HCT116 (cell line): ENCODE data around the gene OR4D9. TPM values are rescaled to one million over a fixed set of nuclear protein-coding genes. Genes with fewer than 3 reads are reported as not detected.

Experiments
- ATAC-seq: fragments of 200-7000 bp; cut with Tn5 transposase; 2 replicates; pipeline ENCODE4 v1.9.1; 2020; ENCODE audit warnings: mild to moderate bottlenecking, moderate library complexity
- BruUV-seq: library from RNA; stranded (reverse); fragments of 400-500 nt; replicated peaks from 2 replicates; lab custom pipeline; 2021; lab: Mats Ljungman, UMichigan
- CTCF ChIA-PET: fragments of 300-600 bp; sonication (Branson Sonifier 250); formaldehyde crosslinking; loops from one replicate; lab custom pipeline; 2021; ENCODE audit warnings: antibody characterized with exemption; lab: Charles Lee
- POLR2A ChIA-PET: fragments of 300-600, 350-600 bp; sonication (Branson Sonifier 250); formaldehyde crosslinking; loops from one replicate; lab custom pipeline; 2021; ENCODE audit warnings: antibody characterized with exemption; lab: Charles Lee
- RAD21 ChIA-PET, 2 experiments: fragments of 300-600 bp; sonication (Branson Sonifier 250); formaldehyde crosslinking; loops; one replicate each; lab custom pipeline; 2023; ENCODE audit warnings: low total read pairs in 2 of 2; ENCODE audit not compliant: uncharacterized antibody in 2 of 2, unreplicated experiment in 2 of 2, low non-redundant PET in 1 of 2; lab: Charles Lee
- DNase-seq: peaks from one replicate; pipeline ENCODE4 v3.0.0-alpha.2; 2010; ENCODE audit warnings: low read depth, low spot score
- H2AFZ ChIP-seq: fragments of 200-600 bp; shearing (Covaris generic), sonication (generic); 2 replicates; pipeline ENCODE4 v1.6.1; 2017; ENCODE audit warnings: low read depth, mixed run types, mixed read lengths, antibody characterized with exemption, low read length; ENCODE audit not compliant: poor library complexity, severe bottlenecking
- H3K27ac ChIP-seq: 2 replicates; pipeline ENCODE4 v1.5.1; 2012; ENCODE audit warnings: low read depth, low read length
- H3K27me3 ChIP-seq: fragments of 200-600 bp; sonication (generic); 2 replicates; pipeline ENCODE4 v1.6.1; 2016; ENCODE audit warnings: mixed run types, low read length, mixed read lengths; ENCODE audit not compliant: insufficient read depth
- H3K36me3 ChIP-seq, 2 experiments: fragments of 200-500 bp in 1 of 2; fragments of 200-600 bp in 1 of 2; sonication (Bioruptor generic) in 1 of 2; sonication (generic) in 1 of 2; 2 replicates each; pipeline versions ENCODE4 v1.5.1 to v1.6.1; 2014 to 2016; ENCODE audit warnings: low read length in 2 of 2, inconsistent platforms in 1 of 2, mixed read lengths in 1 of 2, mixed run types in 1 of 2; ENCODE audit not compliant: insufficient read depth in 2 of 2, control insufficient read depth in 1 of 2
- H3K4me1 ChIP-seq, 2 experiments: fragments of 200-600 bp in 1 of 2; sonication (generic) in 1 of 2; 2 replicates each; pipeline versions ENCODE4 v1.5.1 to v1.6.1; 2012 to 2017; ENCODE audit warnings: low read length in 2 of 2, inconsistent platforms in 1 of 2, mild to moderate bottlenecking in 1 of 2, mixed read lengths in 1 of 2, mixed run types in 1 of 2, moderate library complexity in 1 of 2; ENCODE audit not compliant: insufficient read depth in 2 of 2, control insufficient read depth in 1 of 2
- H3K4me2 ChIP-seq: fragments of 200-600 bp; sonication (generic); 2 replicates; pipeline ENCODE4 v1.6.1; 2017; ENCODE audit warnings: mixed run types, low read length, mixed read lengths
- H3K4me3 ChIP-seq, 2 experiments: fragments of 200-600 bp in 1 of 2; sonication (generic) in 1 of 2; replicated peaks in 1 of 2; 2 replicates each; pipeline ENCODE4 v1.5.1; 2011 to 2016; ENCODE audit warnings: low read length in 2 of 2, control low read depth in 1 of 2, low read depth in 1 of 2, mild to moderate bottlenecking in 1 of 2, mixed read lengths in 1 of 2, mixed run types in 1 of 2
- H3K79me2 ChIP-seq: fragments of 200-600 bp; sonication (generic); 2 replicates; pipeline ENCODE4 v1.6.1; 2017; ENCODE audit warnings: mild to moderate bottlenecking, mixed run types, low read length, moderate library complexity, mixed read lengths; ENCODE audit not compliant: insufficient read depth
- H3K9ac ChIP-seq: fragments of 200-600 bp; sonication (generic); 2 replicates; pipeline ENCODE4 v1.6.1; 2016; ENCODE audit warnings: low read length, mixed read lengths
- H3K9me2 ChIP-seq: fragments of 200-600 bp; sonication (generic), shearing (Covaris generic); 2 replicates; pipeline ENCODE4 v1.6.1; 2017; ENCODE audit warnings: mixed run types, mild to moderate bottlenecking, moderate library complexity; ENCODE audit not compliant: insufficient read depth
- H3K9me3 ChIP-seq, 2 experiments: fragments of 200-500 bp in 1 of 2; fragments of 200-600 bp in 1 of 2; sonication (Bioruptor generic) in 1 of 2; sonication (generic) in 1 of 2; 2 replicates each; pipeline ENCODE4 v1.6.1; 2014 to 2017; ENCODE audit warnings: low read length in 2 of 2, mixed read lengths in 2 of 2, inconsistent platforms in 1 of 2, low read depth in 1 of 2, mild to moderate bottlenecking in 1 of 2, mixed run types in 1 of 2, moderate library complexity in 1 of 2; ENCODE audit not compliant: control insufficient read depth in 1 of 2, insufficient read depth in 1 of 2
- H4K20me1 ChIP-seq: fragments of 200-600 bp; sonication (generic), shearing (Covaris generic); 2 replicates; pipeline ENCODE4 v1.6.1; 2017; ENCODE audit warnings: mixed run types, mild to moderate bottlenecking, moderate library complexity; ENCODE audit not compliant: insufficient read depth
- CBX3 ChIP-seq: IDR thresholded peaks from 2 replicates; pipeline ENCODE4 v1.6.1; 2012; ENCODE audit warnings: low read depth
- CEBPB ChIP-seq: IDR thresholded peaks from 2 replicates; pipeline ENCODE4 v1.6.1; 2012; ENCODE audit warnings: low read depth
- CTCF ChIP-seq, 3 experiments: fragments of 200-600 bp in 1 of 3; sonication (generic) in 1 of 3; IDR thresholded peaks in 2 of 3; conservative IDR thresholded peaks in 1 of 3; 2 replicates each; pipeline ENCODE4 v1.5.1; 2012 to 2017; ENCODE audit warnings: low read depth in 2 of 3, low read length in 2 of 3, antibody characterized with exemption in 1 of 3, borderline replicate concordance in 1 of 3, control low read depth in 1 of 3, mild to moderate bottlenecking in 1 of 3, mixed read lengths in 1 of 3, mixed run types in 1 of 3, moderate library complexity in 1 of 3; ENCODE audit not compliant: insufficient read depth in 1 of 3
- EGR1 ChIP-seq: IDR thresholded peaks from 2 replicates; pipeline ENCODE4 v1.6.1; 2012; ENCODE audit warnings: low read depth
- ELF1 ChIP-seq: IDR thresholded peaks from 2 replicates; pipeline ENCODE4 v1.6.1; 2012; ENCODE audit warnings: low read depth, borderline replicate concordance
- EZH2 ChIP-seq: fragments of 200-600 bp; sonication (generic); IDR thresholded peaks from 2 replicates; pipeline ENCODE4 v1.6.1; 2017; ENCODE audit warnings: antibody characterized with exemption, mixed run types
- EZH2phosphoT487 ChIP-seq: fragments of 200-600 bp; IDR thresholded peaks from 2 replicates; pipeline ENCODE4 v1.6.1; 2018; ENCODE audit warnings: antibody characterized with exemption, borderline replicate concordance
- JUND ChIP-seq: IDR thresholded peaks from 2 replicates; pipeline ENCODE4 v1.6.1; 2012
- MAX ChIP-seq: IDR thresholded peaks from 2 replicates; pipeline ENCODE4 v1.6.1; 2012
- POLR2A ChIP-seq: IDR thresholded peaks from 2 replicates; pipeline ENCODE4 v1.7.0; 2011; ENCODE audit warnings: borderline replicate concordance; ENCODE audit not compliant: insufficient read depth, insufficient read length; ENCODE audit errors: extremely low read depth
- POLR2AphosphoS5 ChIP-seq: IDR thresholded peaks from 2 replicates; pipeline ENCODE4 v1.6.1; 2011; ENCODE audit warnings: mild to moderate bottlenecking, low read depth, low read length, moderate library complexity
- RAD21 ChIP-seq: IDR thresholded peaks from 2 replicates; pipeline ENCODE4 v1.6.1; 2012; ENCODE audit warnings: low read depth, mild to moderate bottlenecking
- REST ChIP-seq: IDR thresholded peaks from 2 replicates; pipeline ENCODE4 v1.6.1; 2012; ENCODE audit warnings: low read depth
- SRF ChIP-seq: IDR thresholded peaks from 2 replicates; pipeline ENCODE4 v1.6.1; 2012; ENCODE audit warnings: low read depth
- YY1 ChIP-seq: IDR thresholded peaks from 2 replicates; pipeline ENCODE4 v1.6.1; 2011; ENCODE audit warnings: low read length, low read depth, moderate library complexity, mild to moderate bottlenecking; ENCODE audit not compliant: insufficient replicate concordance; ENCODE audit errors: extremely low read depth
- ZFX ChIP-seq: fragments of 450-650 bp; IDR thresholded peaks from 2 replicates; pipeline ENCODE4 v1.6.1; 2017
- ZNF274 ChIP-seq: fragments of 200-500 bp; sonication (Bioruptor generic); IDR thresholded peaks from 2 replicates; pipeline ENCODE4 v1.6.1; 2014; ENCODE audit warnings: mild to moderate bottlenecking, low read depth, low read length, inconsistent platforms
- intact Hi-C: fragments of 100-400 bp; cut with micrococcal nuclease; formaldehyde crosslinking; loops from 2 replicates; pipeline ENCODE4 v1.10.0; 2022
- total RNA-seq: library from RNA; stranded (reverse); gene quantifications from one replicate; pipeline ENCODE4 v1.2.1, GENCODE V29; 2021; ENCODE audit not compliant: unreplicated experiment
- TF ChIP-seq, protein P1 (sequence below): IDR thresholded peaks from 2 replicates; pipeline ENCODE4 v1.6.1; 2011; ENCODE audit warnings: mild to moderate bottlenecking, low read length, moderate library complexity; ENCODE audit not compliant: insufficient replicate concordance; ENCODE audit errors: extremely low read depth
- TF ChIP-seq, protein P2 (sequence below): IDR thresholded peaks from 2 replicates; pipeline ENCODE4 v1.6.1; 2012

Gene OR4D9
- total RNA-seq, 1 experiment from 2014 or later = not detected

GRCh38 chr11:59545179-59546020 lies 34.1 kb downstream of the OR4D9 start:
- H3K4me2 ChIP-seq = peak overlapping the region; percentile 76
- H3K27ac ChIP-seq = peak overlapping the region; percentile 76
- peak; percentile 77 for ATAC-seq
- peak; percentile 91 for DNase-seq
- H3K79me2 ChIP-seq = no peaks in the 10 kb centered on the region
- no peaks in the 10 kb centered on the region for H3K9me2 ChIP-seq
- peak overlapping the region; percentile 61 for H3K9ac ChIP-seq
- H3K36me3 ChIP-seq = no peaks in the 10 kb centered on the region
- CTCF ChIA-PET = no interaction called here
- RAD21 ChIA-PET = no interaction called here
- TSS peak; percentile 95 for BruUV-seq
- H3K9me3 ChIP-seq = no peaks in the 10 kb centered on the region
- peaks cover 46 to 65% of the 10 kb centered on the region in 2 experiments for H3K4me1 ChIP-seq
- POLR2A ChIA-PET = no interaction called here
- no peaks in the 10 kb centered on the region for H3K27me3 ChIP-seq
- peak overlapping the region; percentile 36 to 48 for H3K4me3 ChIP-seq
- H4K20me1 ChIP-seq = no peaks in the 10 kb centered on the region
- H2AFZ ChIP-seq = peak overlapping the region; percentile 44
- intact Hi-C loops = no loop called here
- TF ChIP-seq ZFX (no peak), RAD21 (no peak), EZH2 (no peak), POLR2A (peak; percentile 67), REST (no peak), POLR2AphosphoS5 (peak; percentile 84), MAX (peak; percentile 48; the same call in 1 of the 2 replicates), YY1 (no peak), EGR1 (peak; percentile 65; the same call in 1 of the 2 replicates), ELF1 (no peak; the same call in 1 of the 2 replicates), CBX3 (peak; percentile 90), EZH2phosphoT487 (no peak), CEBPB (peak; percentile 67), SRF (no peak; the same call in 1 of the 2 replicates), JUND (peak; percentile 96), CTCF (IDR thresholded peaks at IDR 0.05 in 2 of 3, conservative IDR thresholded peaks at IDR 0.05 in 1 of 3; ENCODE audit: borderline replicate concordance in 1 of 3, insufficient read depth in 1 of 3, low read depth in 2 of 3, low read length in 2 of 3) (no peak), ZNF274 (no peak)
- TF ChIP-seq, protein P1, sequence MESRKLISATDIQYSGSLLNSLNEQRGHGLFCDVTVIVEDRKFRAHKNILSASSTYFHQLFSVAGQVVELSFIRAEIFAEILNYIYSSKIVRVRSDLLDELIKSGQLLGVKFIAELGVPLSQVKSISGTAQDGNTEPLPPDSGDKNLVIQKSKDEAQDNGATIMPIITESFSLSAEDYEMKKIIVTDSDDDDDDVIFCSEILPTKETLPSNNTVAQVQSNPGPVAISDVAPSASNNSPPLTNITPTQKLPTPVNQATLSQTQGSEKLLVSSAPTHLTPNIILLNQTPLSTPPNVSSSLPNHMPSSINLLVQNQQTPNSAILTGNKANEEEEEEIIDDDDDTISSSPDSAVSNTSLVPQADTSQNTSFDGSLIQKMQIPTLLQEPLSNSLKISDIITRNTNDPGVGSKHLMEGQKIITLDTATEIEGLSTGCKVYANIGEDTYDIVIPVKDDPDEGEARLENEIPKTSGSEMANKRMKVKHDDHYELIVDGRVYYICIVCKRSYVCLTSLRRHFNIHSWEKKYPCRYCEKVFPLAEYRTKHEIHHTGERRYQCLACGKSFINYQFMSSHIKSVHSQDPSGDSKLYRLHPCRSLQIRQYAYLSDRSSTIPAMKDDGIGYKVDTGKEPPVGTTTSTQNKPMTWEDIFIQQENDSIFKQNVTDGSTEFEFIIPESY = peak; percentile 14
- TF ChIP-seq, protein P2, sequence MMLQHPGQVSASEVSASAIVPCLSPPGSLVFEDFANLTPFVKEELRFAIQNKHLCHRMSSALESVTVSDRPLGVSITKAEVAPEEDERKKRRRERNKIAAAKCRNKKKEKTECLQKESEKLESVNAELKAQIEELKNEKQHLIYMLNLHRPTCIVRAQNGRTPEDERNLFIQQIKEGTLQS = no peak
